ENCODE data around the gene CAPNS1.

GRCh38 chr19:36100476-36100875 lies 39.4 kb upstream of the CAPNS1 start:
- TF ChIP-seq CTCF (IDR thresholded peaks at IDR 0.05; ENCODE audit: low read depth, low read length, missing input control): no peak
- TF ChIP-seq ZBTB33 (IDR thresholded peaks at IDR 0.05): no peak
- TF ChIP-seq MAX (IDR thresholded peaks at IDR 0.05): no peak
- TF ChIP-seq YY1 (IDR thresholded peaks at IDR 0.05): no peak
- no peak for TF ChIP-seq RAD21 (IDR thresholded peaks at IDR 0.05)
- TF ChIP-seq JUND (IDR thresholded peaks at IDR 0.05): no peak
- TF ChIP-seq HNF4A (conservative IDR thresholded peaks at IDR 0.05): no peak
